H9 (cell line): ENCODE measurements around the gene ZYG11A. TPM values are rescaled to one million over a fixed set of nuclear protein-coding genes. Genes with fewer than 3 reads are reported as not detected.

ENCODE experiments used
- DNase-seq: peaks from one replicate; pipeline ENCODE4 v3.0.0-alpha.2; 2017
- H2AFZ ChIP-seq: one replicate; pipeline ENCODE4 v1.6.1; 2013; ENCODE audit warnings: mild to moderate bottlenecking, low read length, control low read depth, moderate library complexity
- H2AK5ac ChIP-seq: 2 replicates; pipeline ENCODE4 v1.6.1; 2013; ENCODE audit warnings: low read length, control low read depth, mixed read lengths; ENCODE audit not compliant: insufficient read length
- H2BK120ac ChIP-seq: one replicate; pipeline ENCODE4 v1.6.1; 2013; ENCODE audit warnings: low read depth, mild to moderate bottlenecking, low read length, control low read depth, inconsistent platforms; ENCODE audit not compliant: poor library complexity, severe bottlenecking
- H2BK12ac ChIP-seq: 2 replicates; pipeline ENCODE4 v1.6.1; 2013; ENCODE audit warnings: low read length, control low read depth, mixed read lengths, low read depth; ENCODE audit not compliant: insufficient read length
- H2BK15ac ChIP-seq: 2 replicates; pipeline ENCODE4 v1.6.1; 2013; ENCODE audit warnings: low read depth, low read length, control low read depth
- H2BK20ac ChIP-seq: one replicate; pipeline ENCODE4 v1.6.1; 2013; ENCODE audit warnings: low read depth, mild to moderate bottlenecking, low read length, control low read depth, inconsistent platforms; ENCODE audit not compliant: poor library complexity, severe bottlenecking
- H2BK5ac ChIP-seq: 2 replicates; pipeline ENCODE4 v1.6.1; 2013; ENCODE audit warnings: low read length, control low read depth, mixed read lengths; ENCODE audit not compliant: insufficient read length
- H3K14ac ChIP-seq: 2 replicates; pipeline ENCODE4 v1.6.1; 2013; ENCODE audit warnings: low read length, control low read depth; ENCODE audit not compliant: insufficient read depth
- H3K18ac ChIP-seq: 2 replicates; pipeline ENCODE4 v1.6.1; 2013; ENCODE audit warnings: low read depth, mild to moderate bottlenecking, mixed read lengths, low read length, control low read depth; ENCODE audit not compliant: insufficient read length
- H3K23ac ChIP-seq: 2 replicates; pipeline ENCODE4 v1.6.1; 2013; ENCODE audit warnings: low read length, control low read depth, mixed read lengths, low read depth; ENCODE audit not compliant: insufficient read length
- H3K23me2 ChIP-seq: 2 replicates; pipeline ENCODE4 v1.6.1; 2013; ENCODE audit warnings: low read depth, mild to moderate bottlenecking, mixed read lengths, low read length, control low read depth; ENCODE audit not compliant: insufficient read length, poor library complexity, severe bottlenecking
- H3K27ac ChIP-seq: 2 replicates; pipeline ENCODE4 v1.5.1; 2013; ENCODE audit warnings: low read length, control low read depth, mixed read lengths, low read depth; ENCODE audit not compliant: insufficient read length
- H3K27me3 ChIP-seq: 2 replicates; pipeline ENCODE4 v1.6.1; 2013; ENCODE audit warnings: low read length, control low read depth, inconsistent platforms; ENCODE audit not compliant: insufficient read depth
- H3K4ac ChIP-seq: 2 replicates; pipeline ENCODE4 v1.6.1; 2013; ENCODE audit warnings: low read depth, mild to moderate bottlenecking, control low read depth, inconsistent platforms, low read length, moderate library complexity
- H3K4me1 ChIP-seq: 2 replicates; pipeline ENCODE4 v1.6.1; 2013; ENCODE audit warnings: low read length, control low read depth, inconsistent platforms; ENCODE audit not compliant: insufficient read depth
- H3K4me2 ChIP-seq: 2 replicates; pipeline ENCODE4 v1.6.1; 2013; ENCODE audit warnings: low read length, control low read depth, mixed read lengths; ENCODE audit not compliant: insufficient read length, insufficient read depth
- H3K56ac ChIP-seq: 2 replicates; pipeline ENCODE4 v1.6.1; 2013; ENCODE audit warnings: low read depth, mild to moderate bottlenecking, mixed read lengths, low read length, control low read depth; ENCODE audit not compliant: insufficient read length
- H3K79me1 ChIP-seq: 2 replicates; pipeline ENCODE4 v1.6.1; 2013; ENCODE audit warnings: low read depth, mild to moderate bottlenecking, moderate library complexity, low read length, control low read depth, inconsistent platforms; ENCODE audit not compliant: insufficient read depth, poor library complexity, severe bottlenecking
- H3K79me2 ChIP-seq: 2 replicates; pipeline ENCODE4 v1.6.1; 2013; ENCODE audit warnings: low read length, control low read depth, inconsistent platforms; ENCODE audit not compliant: insufficient read depth
- H3K9ac ChIP-seq: 2 replicates; pipeline ENCODE4 v1.6.1; 2013; ENCODE audit warnings: low read length, control low read depth, mixed read lengths; ENCODE audit not compliant: insufficient read length; ENCODE audit errors: extremely low read depth
- H3K9me3 ChIP-seq: one replicate; pipeline ENCODE4 v1.6.1; 2013; ENCODE audit warnings: low read depth, low read length, inconsistent platforms; ENCODE audit not compliant: control insufficient read depth
- H3T11ph ChIP-seq: one replicate; pipeline ENCODE4 v1.6.1; 2013; ENCODE audit warnings: mild to moderate bottlenecking, low read length, control low read depth, inconsistent platforms
- H4K20me1 ChIP-seq: one replicate; pipeline ENCODE4 v1.6.1; 2013; ENCODE audit not compliant: control insufficient read depth, insufficient read length, insufficient read depth
- H4K5ac ChIP-seq: 2 replicates; pipeline ENCODE4 v1.6.1; 2013; ENCODE audit warnings: low read depth, mild to moderate bottlenecking, mixed read lengths, low read length, control low read depth; ENCODE audit not compliant: insufficient read length
- H4K8ac ChIP-seq: replicated peaks from 2 replicates; pipeline ENCODE4 v1.6.1; 2013; ENCODE audit warnings: low read length, control low read depth, mixed read lengths, low read depth; ENCODE audit not compliant: insufficient read length
- H4K91ac ChIP-seq: 2 replicates; pipeline ENCODE4 v1.6.1; 2013; ENCODE audit warnings: low read depth, mild to moderate bottlenecking, moderate library complexity, mixed read lengths, low read length, control low read depth; ENCODE audit not compliant: insufficient read length
- H3K27ac Mint-ChIP-seq, 3 experiments: 2 replicates in 2 of 3; 3 replicates in 1 of 3; pipeline ENCODE4 v1.8.0; 2020 to 2021; ENCODE audit warnings: mixed read lengths in 3 of 3, mild to moderate bottlenecking in 1 of 3, moderate library complexity in 1 of 3
- H3K27me3 Mint-ChIP-seq: 2 replicates; pipeline ENCODE4 v1.8.0; 2021; ENCODE audit warnings: low read depth, mild to moderate bottlenecking, moderate library complexity, mixed read lengths
- H3K36me3 Mint-ChIP-seq, 3 experiments: 2 replicates in 2 of 3; 3 replicates in 1 of 3; pipeline ENCODE4 v1.8.0; 2020 to 2021; ENCODE audit warnings: low read depth in 3 of 3, mixed read lengths in 3 of 3; ENCODE audit not compliant: insufficient read depth in 1 of 3
- H3K4me1 Mint-ChIP-seq, 2 experiments: 2 replicates each; pipeline ENCODE4 v1.8.0; 2020; ENCODE audit warnings: mixed read lengths in 2 of 2
- H3K4me3 Mint-ChIP-seq, 2 experiments: 2 replicates in 1 of 2; 3 replicates in 1 of 2; pipeline ENCODE4 v1.8.0; 2020 to 2021; ENCODE audit warnings: mild to moderate bottlenecking in 2 of 2, mixed read lengths in 2 of 2, moderate library complexity in 1 of 2
- H3K9me3 Mint-ChIP-seq, 2 experiments: 2 replicates in 1 of 2; 3 replicates in 1 of 2; pipeline ENCODE4 v1.8.0; 2020; ENCODE audit warnings: mild to moderate bottlenecking in 2 of 2, mixed read lengths in 2 of 2, moderate library complexity in 1 of 2
- WGBS: extraction: QIAGEN DNeasy Blood & Tissue Kit; methylation state at CpG from one replicate; pipeline ENCODE4 v1.1.7; 2013; ENCODE audit warnings: missing lambda C conversion rate, low lambda C conversion rate, mixed read lengths; ENCODE audit not compliant: insufficient read length; ENCODE audit errors: extremely low coverage; 5-methylcytosine and 5-hydroxymethylcytosine counted together
- total RNA-seq: library from RNA; stranded (reverse); gene quantifications from 2 replicates; pipeline ENCODE4 v1.2.1, GENCODE V29; 2021
- TF ChIP-seq, protein P1 (sequence below): fragments of 200-600 bp; sonication (generic); conservative IDR thresholded peaks from 3 replicates; pipeline ENCODE4 v1.8.0; 2021; ENCODE audit warnings: antibody characterized with exemption, mild to moderate bottlenecking

The ZYG11A gene
- total RNA-seq, 1 experiment from 2014 or later, result 2.1 TPM

DNA sequence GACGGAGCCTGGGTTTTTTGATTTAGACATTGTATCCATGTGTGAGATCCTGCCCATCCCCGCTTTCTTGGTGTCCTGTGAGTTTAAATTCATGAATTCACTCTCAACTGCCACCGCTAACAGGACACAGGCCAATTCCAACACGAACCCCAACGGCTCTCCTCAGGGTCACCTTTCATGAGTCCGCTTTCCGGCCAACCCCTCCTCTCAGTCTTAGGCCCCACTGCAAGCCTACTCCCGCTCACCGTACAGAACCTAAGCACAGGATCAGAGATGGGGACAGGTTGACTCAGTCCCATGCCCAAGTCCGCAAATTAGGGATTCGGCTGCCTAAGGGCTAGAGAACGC is 84.3 kb downstream of the ZYG11A start:
- Histone ChIP-seq H3K27ac (no peak overlapping the region), H3K18ac (no peak overlapping the region), H4K20me1 (no peaks in the 10 kb centered on the region), H2BK12ac (no peak overlapping the region), H3K4me1 (no peaks in the 10 kb centered on the region; the same call in 1 of the 2 replicates), H3K9ac (peak overlapping the region; percentile 67), H3K23me2 (peaks cover 11% of the 10 kb centered on the region), H3K14ac (no peak overlapping the region), H4K8ac (no peak overlapping the region), H3K79me1 (no peaks in the 10 kb centered on the region), H3K27me3 (peaks cover 12% of the 10 kb centered on the region; the same call in 1 of the 2 replicates), H2BK5ac (no peak overlapping the region), H2BK20ac (no peak overlapping the region), H2AFZ (peak overlapping the region; percentile 99), H4K5ac (no peak overlapping the region), H2AK5ac (no peak overlapping the region), H2BK120ac (no peak overlapping the region), H4K91ac (no peak overlapping the region), H3K79me2 (no peaks in the 10 kb centered on the region), H3T11ph (no peak overlapping the region), H3K23ac (no peak overlapping the region), H3K4ac (no peak overlapping the region), H3K9me3 (no peaks in the 10 kb centered on the region), H3K4me2 (peak overlapping the region; percentile 58), H2BK15ac (no peak overlapping the region), H3K56ac (no peak overlapping the region)
- H3K36me3 Mint-ChIP-seq, result peaks cover 0 to 1% (median 0%) of the 10 kb centered on the region in 3 experiments; a peak in 1 of 7 replicates
- WGBS, result no CpG with 5 or more reads among the region's 12 CpGs
- DNase-seq, result no peak
- peaks cover 7 to 11% of the 10 kb centered on the region in 2 experiments for H3K4me1 Mint-ChIP-seq
- H3K27ac Mint-ChIP-seq, result no peak overlapping the region
- peaks cover 68% of the 10 kb centered on the region for H3K27me3 Mint-ChIP-seq
- H3K4me3 Mint-ChIP-seq, result peak overlapping the region; percentile 60 to 80
- H3K9me3 Mint-ChIP-seq, result no peaks in the 10 kb centered on the region
- TF ChIP-seq, protein P1, sequence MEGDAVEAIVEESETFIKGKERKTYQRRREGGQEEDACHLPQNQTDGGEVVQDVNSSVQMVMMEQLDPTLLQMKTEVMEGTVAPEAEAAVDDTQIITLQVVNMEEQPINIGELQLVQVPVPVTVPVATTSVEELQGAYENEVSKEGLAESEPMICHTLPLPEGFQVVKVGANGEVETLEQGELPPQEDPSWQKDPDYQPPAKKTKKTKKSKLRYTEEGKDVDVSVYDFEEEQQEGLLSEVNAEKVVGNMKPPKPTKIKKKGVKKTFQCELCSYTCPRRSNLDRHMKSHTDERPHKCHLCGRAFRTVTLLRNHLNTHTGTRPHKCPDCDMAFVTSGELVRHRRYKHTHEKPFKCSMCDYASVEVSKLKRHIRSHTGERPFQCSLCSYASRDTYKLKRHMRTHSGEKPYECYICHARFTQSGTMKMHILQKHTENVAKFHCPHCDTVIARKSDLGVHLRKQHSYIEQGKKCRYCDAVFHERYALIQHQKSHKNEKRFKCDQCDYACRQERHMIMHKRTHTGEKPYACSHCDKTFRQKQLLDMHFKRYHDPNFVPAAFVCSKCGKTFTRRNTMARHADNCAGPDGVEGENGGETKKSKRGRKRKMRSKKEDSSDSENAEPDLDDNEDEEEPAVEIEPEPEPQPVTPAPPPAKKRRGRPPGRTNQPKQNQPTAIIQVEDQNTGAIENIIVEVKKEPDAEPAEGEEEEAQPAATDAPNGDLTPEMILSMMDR, result no peak
